HEK293 (cell line): Measurements from ENCODE around the gene NTN5.

ENCODE experiments used
- CTCF ChIA-PET: fragments of 350-600 bp; formaldehyde crosslinking; extraction: SDS; loops from one replicate; lab custom pipeline; 2021; ENCODE audit warnings: antibody characterized with exemption; lab: Yijun Ruan, JAX
- POLR2A ChIA-PET: fragments of 300-600 bp; formaldehyde crosslinking; extraction: SDS; loops from one replicate; lab custom pipeline; 2020; ENCODE audit warnings: antibody characterized with exemption, inconsistent platforms; lab: Yijun Ruan, JAX
- H3K27ac ChIP-seq: fragments of 200-500 bp; sonication (Bioruptor generic); 2 replicates; pipeline ENCODE4 v1.5.1; 2014; ENCODE audit warnings: low read depth, low read length, control low read depth, inconsistent platforms; ENCODE audit errors: extremely low read depth
- H3K36me3 ChIP-seq, 2 experiments: fragments of 200-500 bp in 1 of 2; sonication (Bioruptor generic) in 1 of 2; 1 replicate in 1 of 2; 2 replicates in 1 of 2; pipeline ENCODE4 v1.5.1; 2014 to 2017; ENCODE audit warnings: inconsistent platforms in 2 of 2, low read length in 2 of 2; ENCODE audit not compliant: control insufficient read depth in 2 of 2, insufficient read depth in 1 of 2
- H3K4me1 ChIP-seq: fragments of 200-500 bp; sonication (Bioruptor generic); 2 replicates; pipeline ENCODE4 v1.5.1; 2014; ENCODE audit warnings: mild to moderate bottlenecking, low read length, inconsistent platforms; ENCODE audit not compliant: control insufficient read depth, insufficient read depth
- H3K4me3 ChIP-seq: 2 replicates; pipeline ENCODE4 v1.5.1; 2011; ENCODE audit warnings: low read depth, mild to moderate bottlenecking, control low read depth, low read length, moderate library complexity
- H3K9me3 ChIP-seq: fragments of 200-500 bp; sonication (Bioruptor generic); 2 replicates; pipeline ENCODE4 v1.5.1; 2014; ENCODE audit warnings: low read depth, low read length, inconsistent platforms; ENCODE audit not compliant: control insufficient read depth, insufficient read depth
- BCL11B ChIP-seq: fragments of 450-650 bp; formaldehyde crosslinking; IDR thresholded peaks from 2 replicates; pipeline ENCODE4 v1.5.1; 2016; ENCODE audit warnings: low read depth, missing biosample characterization, missing genetic modification characterization
- EGR2 ChIP-seq: fragments of 450-650 bp; formaldehyde crosslinking; IDR thresholded peaks from 2 replicates; pipeline ENCODE4 v1.5.1; 2016; ENCODE audit warnings: low read depth, missing biosample characterization, missing genetic modification characterization
- ELK4 ChIP-seq: IDR thresholded peaks from 2 replicates; pipeline ENCODE4 v1.6.1; 2011; ENCODE audit warnings: mild to moderate bottlenecking, low read depth, low read length, borderline replicate concordance
- HOXD13 ChIP-seq: sonication (generic); formaldehyde crosslinking; IDR thresholded peaks from 2 replicates; pipeline ENCODE4 v1.8.0; 2022; ENCODE audit warnings: missing genetic modification reagents, borderline replicate concordance
- KLF10 ChIP-seq: fragments of 450-650 bp; IDR thresholded peaks from 2 replicates; pipeline ENCODE4 v1.5.1; 2018; ENCODE audit warnings: missing biosample characterization, mild to moderate bottlenecking, missing genetic modification characterization
- PRDM2 ChIP-seq: fragments of 450-650 bp; formaldehyde crosslinking; IDR thresholded peaks from 2 replicates; pipeline ENCODE4 v1.5.1; 2016; ENCODE audit warnings: missing biosample characterization, missing genetic modification characterization, borderline replicate concordance
- SP7 ChIP-seq: fragments of 450-650 bp; formaldehyde crosslinking; IDR thresholded peaks from 2 replicates; pipeline ENCODE4 v1.5.1; 2016; ENCODE audit warnings: missing biosample characterization, missing genetic modification characterization
- WT1 ChIP-seq: fragments of 450-650 bp; formaldehyde crosslinking; IDR thresholded peaks from 2 replicates; pipeline ENCODE4 v1.5.1; 2016; ENCODE audit warnings: missing biosample characterization, missing genetic modification characterization
- YY2 ChIP-seq: fragments of 450-650 bp; formaldehyde crosslinking; IDR thresholded peaks from 2 replicates; pipeline ENCODE4 v1.5.1; 2016; ENCODE audit warnings: missing biosample characterization, missing genetic modification characterization
- ZBTB20 ChIP-seq: fragments of 450-650 bp; formaldehyde crosslinking; IDR thresholded peaks from 2 replicates; pipeline ENCODE4 v1.5.1; 2016; ENCODE audit warnings: missing biosample characterization, missing genetic modification characterization
- ZBTB44 ChIP-seq: fragments of 450-650 bp; IDR thresholded peaks from 2 replicates; pipeline ENCODE4 v1.5.1; 2018; ENCODE audit warnings: missing biosample characterization, mild to moderate bottlenecking, missing genetic modification characterization
- ZEB2 ChIP-seq: fragments of 450-650 bp; formaldehyde crosslinking; IDR thresholded peaks from 2 replicates; pipeline ENCODE4 v1.5.1; 2016; ENCODE audit warnings: missing biosample characterization, missing genetic modification characterization
- ZNF112 ChIP-seq: fragments of 450-650 bp; formaldehyde crosslinking; IDR thresholded peaks from 2 replicates; pipeline ENCODE4 v1.5.0; 2017; ENCODE audit warnings: missing biosample characterization, missing genetic modification characterization
- ZNF24 ChIP-seq: fragments of 450-650 bp; formaldehyde crosslinking; IDR thresholded peaks from 2 replicates; pipeline ENCODE4 v1.5.1; 2016; ENCODE audit warnings: missing biosample characterization, missing genetic modification characterization
- ZNF292 ChIP-seq: fragments of 450-650 bp; formaldehyde crosslinking; IDR thresholded peaks from 2 replicates; pipeline ENCODE4 v1.5.1; 2016; ENCODE audit warnings: low read depth, missing biosample characterization, missing genetic modification characterization, borderline replicate concordance
- ZNF37A ChIP-seq: fragments of 450-650 bp; IDR thresholded peaks from 2 replicates; pipeline ENCODE4 v1.5.1; 2018; ENCODE audit warnings: missing biosample characterization, missing genetic modification characterization
- ZNF521 ChIP-seq: fragments of 450-650 bp; formaldehyde crosslinking; IDR thresholded peaks from 2 replicates; pipeline ENCODE4 v1.5.1; 2017; ENCODE audit warnings: missing biosample characterization, mild to moderate bottlenecking, missing genetic modification characterization
- ZSCAN4 ChIP-seq: fragments of 450-650 bp; formaldehyde crosslinking; IDR thresholded peaks from 2 replicates; pipeline ENCODE4 v1.5.1; 2017; ENCODE audit warnings: missing biosample characterization, missing genetic modification characterization
- TF ChIP-seq, protein P1 (sequence below): fragments of 450-650 bp; formaldehyde crosslinking; IDR thresholded peaks from 2 replicates; pipeline ENCODE4 v1.5.1; 2016; ENCODE audit warnings: missing biosample characterization, missing genetic modification characterization

Gene NTN5

DNA sequence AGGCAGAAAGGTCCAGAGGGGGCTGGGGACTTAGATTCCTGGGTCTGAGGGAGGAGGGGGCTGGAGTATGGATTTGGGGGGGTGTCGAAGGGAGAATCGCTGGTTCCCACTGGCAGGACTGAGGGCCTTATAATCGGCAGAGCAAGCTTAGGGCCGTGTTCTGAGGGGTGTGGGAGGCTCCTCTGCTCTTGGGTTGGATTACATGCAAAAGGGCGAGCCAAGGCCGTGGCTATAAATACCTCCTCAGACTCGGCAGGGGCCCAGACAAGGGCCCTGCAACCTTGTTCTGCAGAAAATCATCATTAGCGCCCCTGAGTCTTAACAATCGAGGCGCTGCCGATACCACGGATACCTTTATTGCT, 47.4 kb upstream of the NTN5 start:
- Histone ChIP-seq H3K27ac (peak overlapping the region; percentile 9; the same call in 1 of the 2 replicates), H3K36me3 (no peaks in the 10 kb centered on the region), H3K4me1 (no peaks in the 10 kb centered on the region; the same call in 1 of the 2 replicates), H3K4me3 (peak overlapping the region; percentile 22), H3K9me3 (no peaks in the 10 kb centered on the region)
- ChIA-PET CTCF (interaction anchor here (0.6 to 1.4 kb wide), 5 partner anchors 14 to 460 kb away, joined by 3 to 8 read pairs (median 3); no protein-coding TSS in a partner anchor), POLR2A (interaction anchor here (0.5 to 2.5 kb wide), 9 partner anchors 18 to 724 kb away, joined by 3 to 20 read pairs (median 5); partner anchors contain the start of genes DHDH, IZUMO1, PPP1R15A and RPL18)
- TF ChIP-seq ZNF521 (tag by site-specific recombination), result no peak
- 0 out of 2 replicates have a peak, but pooled peaks have one; percentile 14 for TF ChIP-seq EGR2 (tag by site-specific recombination)
- TF ChIP-seq HOXD13 (CRISPR knock-in tag), result no peak
- 0 out of 2 replicates have a peak, but pooled peaks have one; percentile 10 for TF ChIP-seq WT1 (tag by site-specific recombination)
- no peak for TF ChIP-seq ELK4
- TF ChIP-seq, protein P1, sequence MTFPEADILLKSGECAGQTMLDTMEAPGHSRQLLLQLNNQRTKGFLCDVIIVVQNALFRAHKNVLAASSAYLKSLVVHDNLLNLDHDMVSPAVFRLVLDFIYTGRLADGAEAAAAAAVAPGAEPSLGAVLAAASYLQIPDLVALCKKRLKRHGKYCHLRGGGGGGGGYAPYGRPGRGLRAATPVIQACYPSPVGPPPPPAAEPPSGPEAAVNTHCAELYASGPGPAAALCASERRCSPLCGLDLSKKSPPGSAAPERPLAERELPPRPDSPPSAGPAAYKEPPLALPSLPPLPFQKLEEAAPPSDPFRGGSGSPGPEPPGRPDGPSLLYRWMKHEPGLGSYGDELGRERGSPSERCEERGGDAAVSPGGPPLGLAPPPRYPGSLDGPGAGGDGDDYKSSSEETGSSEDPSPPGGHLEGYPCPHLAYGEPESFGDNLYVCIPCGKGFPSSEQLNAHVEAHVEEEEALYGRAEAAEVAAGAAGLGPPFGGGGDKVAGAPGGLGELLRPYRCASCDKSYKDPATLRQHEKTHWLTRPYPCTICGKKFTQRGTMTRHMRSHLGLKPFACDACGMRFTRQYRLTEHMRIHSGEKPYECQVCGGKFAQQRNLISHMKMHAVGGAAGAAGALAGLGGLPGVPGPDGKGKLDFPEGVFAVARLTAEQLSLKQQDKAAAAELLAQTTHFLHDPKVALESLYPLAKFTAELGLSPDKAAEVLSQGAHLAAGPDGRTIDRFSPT (tag by site-specific recombination), result no peak
- no peak for TF ChIP-seq ZSCAN4
- TF ChIP-seq ZNF37A (tag by site-specific recombination), result no peak
- no peak for TF ChIP-seq ZNF24 (tag by site-specific recombination)
- TF ChIP-seq PRDM2 (tag by site-specific recombination), result no peak
- TF ChIP-seq ZEB2 (tag by site-specific recombination), result no peak; the same call in 1 of the 2 replicates
- no peak for TF ChIP-seq ZNF292 (tag by site-specific recombination)
- no peak for TF ChIP-seq YY2 (tag by site-specific recombination)
- TF ChIP-seq ZBTB20 (tag by site-specific recombination), result no peak
- TF ChIP-seq ZNF112 (tag by site-specific recombination), result no peak
- TF ChIP-seq BCL11B (tag by site-specific recombination), result no peak
- TF ChIP-seq SP7 (tag by site-specific recombination), result peak; percentile 15; the same call in 1 of the 2 replicates
- no peak for TF ChIP-seq KLF10 (tag by site-specific recombination)
- TF ChIP-seq ZBTB44, result no peak
